Choroid plexus epithelial cell (primary cell): ENCODE data around the gene OR2A12.
A peak's percentile ranks its signal among the peaks of the same experiment; 100 is the strongest.
"Not testable (repeated sequence)": the region's sequence is repeated elsewhere in the genome, so short reads cannot be mapped to it uniquely, and the experiment has no call there.

Experiments
- DNase-seq: peaks from one replicate; pipeline ENCODE4 v3.0.0-alpha.2; 2010; ENCODE audit warnings: low read depth
- H3K4me3 ChIP-seq: 2 replicates; pipeline ENCODE4 v1.5.1; 2011; ENCODE audit warnings: low read depth, mild to moderate bottlenecking, control low read depth, low read length, moderate library complexity
- CTCF ChIP-seq: conservative IDR thresholded peaks from 2 replicates; pipeline ENCODE4 v1.5.1; 2011; ENCODE audit warnings: low read depth, mild to moderate bottlenecking, control low read depth, inconsistent platforms, low read length, moderate library complexity

Gene OR2A12

DNA sequence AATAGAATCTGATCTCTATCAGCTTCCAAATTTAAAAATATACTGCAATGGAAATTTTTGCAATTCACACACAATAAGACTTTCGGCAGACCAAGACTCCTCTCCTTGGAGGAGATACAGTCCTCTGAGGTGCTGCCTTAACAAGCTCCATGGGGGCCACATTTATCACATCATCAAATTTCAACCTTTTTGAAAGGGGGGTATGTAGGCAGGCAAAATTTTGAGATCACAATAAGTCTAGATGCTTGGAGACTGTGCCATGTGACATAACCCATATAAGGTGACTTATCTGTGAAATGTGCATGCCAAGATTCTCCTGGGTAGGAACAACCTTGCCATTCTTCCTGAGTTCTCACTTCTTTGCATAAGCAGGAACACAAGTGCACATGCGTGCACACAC lies at the start of gene OR2A12:
TSS of gene OR2A12 (plus strand) at position 301 of the 400 bp plus-strand sequence. CDS start 8,830 bp downstream, outside the sequence.
- H3K4me3 ChIP-seq: no peak within 1 kb of the TSS
- TF ChIP-seq CTCF: no peak
- DNase-seq: no peak

GRCh38 chr7:144036302-144036885 lies 49.7 kb upstream of the OR2A12 start:
- TF ChIP-seq CTCF: no peak
- peak; percentile 42 for DNase-seq
- no peak overlapping the region for H3K4me3 ChIP-seq

DNA sequence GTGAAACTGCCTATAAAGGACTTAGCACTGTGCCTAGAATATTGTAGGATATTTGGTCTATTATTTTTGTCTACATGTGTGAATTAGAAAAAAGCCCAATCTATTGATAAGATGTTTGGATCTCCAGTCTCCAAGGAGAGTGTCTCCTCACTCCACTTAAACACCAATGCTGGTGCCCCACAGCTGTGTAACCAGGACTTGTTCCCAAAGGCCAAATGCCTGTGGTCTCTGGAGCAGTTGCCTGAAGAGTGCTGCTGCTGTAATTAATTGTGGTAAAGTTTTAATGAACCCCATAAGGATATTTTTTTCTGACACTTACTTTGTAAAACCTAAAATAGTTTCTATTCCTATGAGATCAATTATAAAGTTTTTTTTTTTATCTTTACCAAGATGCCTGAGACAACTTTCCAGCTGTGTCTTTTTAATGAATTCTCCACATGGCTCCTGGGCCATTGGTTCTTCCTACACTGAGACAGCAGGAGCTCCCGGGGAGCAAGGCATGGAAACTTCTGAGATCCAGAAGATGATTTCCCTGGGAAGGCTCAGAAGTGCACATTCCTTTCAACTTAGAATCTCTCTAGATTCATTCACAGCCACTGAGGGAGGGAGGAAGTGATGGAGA lies 48.6 kb upstream of the OR2A12 start:
- no peak overlapping the region for H3K4me3 ChIP-seq
- no peak for TF ChIP-seq CTCF
- peak; percentile 26 for DNase-seq

DNA sequence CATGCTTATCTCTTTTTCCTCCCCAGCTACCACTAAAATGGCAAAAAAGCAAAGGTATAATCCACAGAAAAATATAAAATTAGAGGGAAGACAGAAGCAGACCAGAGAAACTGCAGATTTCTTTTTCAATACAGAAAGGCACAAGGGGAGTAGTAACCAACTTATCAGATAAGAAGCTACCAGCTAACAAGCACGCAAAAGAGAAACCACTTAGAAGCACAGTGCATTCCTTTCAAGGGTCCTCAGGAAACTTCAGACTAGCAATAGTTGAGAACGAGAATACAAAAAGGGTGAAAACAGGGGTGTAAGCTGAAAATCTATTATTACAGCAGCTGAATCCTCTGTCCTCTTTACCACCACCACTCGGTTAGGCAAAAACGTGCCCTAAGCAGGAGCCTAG lies 47.2 kb upstream of the OR2A12 start:
- TF ChIP-seq CTCF: no peak
- no peak overlapping the region for H3K4me3 ChIP-seq
- DNase-seq: peak; percentile 50

- TF ChIP-seq CTCF: no peak
- no peak within 1 kb of the TSS for H3K4me3 ChIP-seq
- DNase-seq: no peak
Measured at GRCh38 chr7:144048648-144049047, 37.4 kb upstream of the OR2A12 start, which contains the start of gene OR2A5. Gene OR2A5, plus strand, starts transcription at chr7:144048948. Its CDS starts 1,454 bp downstream, at chr7:144050402.

DNA sequence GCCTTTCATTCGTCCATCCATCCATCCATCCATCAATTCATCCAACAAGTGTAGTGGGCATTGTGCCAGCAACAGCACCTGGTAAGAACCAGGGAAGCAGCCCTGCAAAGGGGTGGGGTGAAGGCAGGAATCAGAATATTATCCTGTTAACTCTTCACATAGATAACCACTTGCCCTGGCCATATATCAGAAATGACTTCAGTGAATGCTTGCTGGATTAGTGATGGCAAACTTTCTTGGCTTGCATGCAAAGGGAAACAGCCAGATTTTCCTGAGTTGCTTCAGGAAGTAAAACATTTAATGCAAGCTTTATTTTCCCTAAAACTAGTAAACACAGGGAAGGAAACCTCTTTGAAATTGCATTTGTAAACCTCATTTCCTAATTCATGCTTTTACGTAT lies 36.6 kb upstream of the OR2A12 start:
- DNase-seq: no peak
- TF ChIP-seq CTCF: no peak
- no peak overlapping the region for H3K4me3 ChIP-seq

DNA sequence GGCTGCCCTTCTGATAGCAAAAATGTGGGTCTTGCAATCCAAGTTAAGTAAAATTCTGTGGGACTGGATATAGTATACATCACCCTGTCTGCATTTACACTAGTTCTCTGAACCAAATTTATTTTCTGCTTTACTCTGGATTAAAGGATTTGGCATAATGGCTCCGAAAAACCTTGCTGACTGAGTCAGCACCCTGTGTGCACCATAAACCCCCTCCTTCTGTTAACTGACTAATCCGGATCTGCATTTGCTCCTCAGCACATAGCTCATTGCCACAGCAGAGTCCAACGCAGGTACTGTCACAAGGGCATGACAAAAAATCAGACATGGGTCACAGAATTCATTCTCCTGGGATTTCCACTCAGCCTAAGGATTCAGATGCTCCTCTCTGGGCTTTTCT lies 36.0 kb upstream of the OR2A12 start:
- no peak overlapping the region for H3K4me3 ChIP-seq
- DNase-seq: no peak

DNA sequence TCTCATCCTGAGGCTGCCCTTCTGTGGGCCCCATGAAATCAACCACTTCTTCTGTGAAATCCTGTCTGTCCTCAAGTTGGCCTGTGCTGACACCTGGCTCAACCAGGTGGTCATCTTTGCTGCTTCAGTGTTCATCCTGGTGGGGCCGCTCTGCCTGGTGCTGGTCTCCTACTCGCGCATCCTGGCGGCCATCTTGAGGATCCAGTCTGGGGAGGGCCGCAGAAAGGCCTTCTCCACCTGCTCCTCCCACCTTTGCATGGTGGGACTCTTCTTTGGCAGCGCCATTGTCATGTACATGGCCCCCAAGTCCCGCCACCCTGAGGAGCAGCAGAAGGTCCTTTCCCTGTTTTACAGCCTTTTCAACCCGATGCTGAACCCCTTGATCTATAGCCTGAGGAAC lies 35.2 kb upstream of the OR2A12 start:
- not testable (repeated sequence) for H3K4me3 ChIP-seq, DNase-seq

More for the DNA sequence above, 36.0 kb upstream of the OR2A12 start:
- no peak for TF ChIP-seq CTCF
